ENCODE data around the gene ZNF622.
"Not testable (repeated sequence)": the region's sequence is repeated elsewhere in the genome, so short reads cannot be mapped to it uniquely, and the experiment has no call there.

The ZNF622 gene

GRCh38 chr5:16480144-16480543 is 14.5 kb upstream of the ZNF622 start:
- DNase-seq, result no peak

- no peak for DNase-seq
These were observed 11.9 kb upstream of the ZNF622 start for GRCh38 chr5:16477541-16477940.

- not testable (repeated sequence) for DNase-seq
These were observed 10.8 kb upstream of the ZNF622 start for GRCh38 chr5:16476417-16476816.

- no peak for DNase-seq
These were observed 5.8 kb upstream of the ZNF622 start for GRCh38 chr5:16471387-16471786.

- DNase-seq, result no peak
These were observed 2.0 kb upstream of the ZNF622 start for GRCh38 chr5:16467363-16468219.

GRCh38 chr5:16464664-16465543 is 696 bp downstream of the ZNF622 start:
- no peak for DNase-seq

GRCh38 chr5:16464231-16464630 is 1.4 kb downstream of the ZNF622 start:
- DNase-seq, result no peak

- no peak for DNase-seq
These were observed 3.8 kb downstream of the ZNF622 start for GRCh38 chr5:16461782-16462181.

- DNase-seq, result no peak
These were observed 4.6 kb downstream of the ZNF622 start for GRCh38 chr5:16461026-16461425.

GRCh38 chr5:16459451-16459850 is 6.1 kb downstream of the ZNF622 start:
- no peak for DNase-seq

- DNase-seq, result no peak
These were observed 7.7 kb downstream of the ZNF622 start for GRCh38 chr5:16457853-16458252.

- no peak for DNase-seq
These were observed 8.1 kb downstream of the ZNF622 start for GRCh38 chr5:16457451-16457850.

- DNase-seq, result peak; percentile 22
These were observed 9.3 kb downstream of the ZNF622 start for GRCh38 chr5:16456103-16456832.

GRCh38 chr5:16455668-16456067 is 9.9 kb downstream of the ZNF622 start:
- no peak for DNase-seq

GRCh38 chr5:16454686-16455085 is 10.9 kb downstream of the ZNF622 start:
- no peak for DNase-seq

GRCh38 chr5:16453609-16454008 is 12.0 kb downstream of the ZNF622 start:
- no peak for DNase-seq

- no peak for DNase-seq
These were observed 15.4 kb downstream of the ZNF622 start for GRCh38 chr5:16450163-16450562.

GRCh38 chr5:16446993-16447392 is 18.6 kb downstream of the ZNF622 start:
- no peak for DNase-seq

- DNase-seq, result no peak
These were observed 27.6 kb downstream of the ZNF622 start for GRCh38 chr5:16437977-16438376.

GRCh38 chr5:16436065-16436682 is 29.4 kb downstream of the ZNF622 start:
- not testable (repeated sequence) for DNase-seq

- DNase-seq, result no peak
These were observed 34.1 kb downstream of the ZNF622 start for GRCh38 chr5:16431490-16431889.

GRCh38 chr5:16430349-16431089 is 35.1 kb downstream of the ZNF622 start:
- no peak for DNase-seq
